IMR-90 (cell line): ENCODE results near the gene HHIPL1. TPM values are rescaled to one million over a fixed set of nuclear protein-coding genes. Genes with fewer than 3 reads are reported as not detected.
A peak's percentile ranks its signal among the peaks of the same experiment; 100 is the strongest.

Experiments used
- ATAC-seq: fragments of 200-7000 bp; cut with Tn5 transposase; 2 replicates; pipeline ENCODE4 v1.9.1; 2020; ENCODE audit warnings: low read depth, mild to moderate bottlenecking, moderate library complexity
- BruUV-seq: library from RNA; stranded (reverse); fragments of 400-500 nt; replicated peaks from 2 replicates; lab custom pipeline; 2021; lab: Mats Ljungman, UMichigan
- CTCF ChIA-PET: fragments of 300-600 bp; formaldehyde crosslinking; extraction: SDS; loops from one replicate; lab custom pipeline; 2021; ENCODE audit warnings: antibody characterized with exemption; lab: Yijun Ruan, JAX
- POLR2A ChIA-PET: fragments of 300-600 bp; sonication (Branson Sonifier 250); formaldehyde crosslinking; loops from one replicate; lab custom pipeline; 2022; ENCODE audit warnings: antibody characterized with exemption; ENCODE audit not compliant: unreplicated experiment; lab: Charles Lee
- DNase-seq: peaks from one replicate; pipeline ENCODE4 v3.0.0; 2013
- H2AFZ ChIP-seq: replicated peaks from 2 replicates; pipeline ENCODE3; 2013; ENCODE audit warnings: low read length, mild to moderate bottlenecking; ENCODE audit not compliant: poor library complexity
- H2AK5ac ChIP-seq: 2 replicates; pipeline ENCODE4 v1.6.1; 2013; ENCODE audit warnings: low read depth, low read length, inconsistent platforms
- H2AK9ac ChIP-seq: replicated peaks from 2 replicates; pipeline ENCODE3; 2013; ENCODE audit warnings: mild to moderate bottlenecking, low read depth, low read length, moderate library complexity; ENCODE audit not compliant: poor library complexity
- H2BK120ac ChIP-seq: 2 replicates; pipeline ENCODE4 v1.6.1; 2013; ENCODE audit warnings: low read depth, low read length, inconsistent platforms
- H2BK15ac ChIP-seq: 3 replicates; pipeline ENCODE4 v1.6.1; 2013; ENCODE audit warnings: low read depth, low read length, inconsistent platforms
- H2BK20ac ChIP-seq: 2 replicates; pipeline ENCODE4 v1.6.1; 2013; ENCODE audit warnings: low read depth, mild to moderate bottlenecking, inconsistent platforms, low read length, moderate library complexity
- H2BK5ac ChIP-seq: 2 replicates; pipeline ENCODE4 v1.6.1; 2013; ENCODE audit warnings: mild to moderate bottlenecking, low read depth, low read length, inconsistent platforms; ENCODE audit not compliant: poor library complexity, severe bottlenecking
- H3K14ac ChIP-seq: replicated peaks from 2 replicates; pipeline ENCODE4 v1.6.1; 2013; ENCODE audit warnings: low read depth, low read length, inconsistent platforms
- H3K18ac ChIP-seq: 2 replicates; pipeline ENCODE4 v1.6.1; 2013; ENCODE audit warnings: low read depth, low read length, control low read depth
- H3K23ac ChIP-seq: 2 replicates; pipeline ENCODE4 v1.6.1; 2013; ENCODE audit warnings: low read depth, low read length, inconsistent platforms
- H3K27ac ChIP-seq: 2 replicates; pipeline ENCODE4 v1.5.1; 2013; ENCODE audit warnings: mild to moderate bottlenecking, control low read depth, low read length; ENCODE audit not compliant: insufficient read depth
- H3K27me3 ChIP-seq: 2 replicates; pipeline ENCODE4 v1.6.1; 2013; ENCODE audit warnings: low read length; ENCODE audit not compliant: control insufficient read depth, insufficient read depth
- H3K36me3 ChIP-seq: 2 replicates; pipeline ENCODE4 v1.6.1; 2013; ENCODE audit warnings: low read length, mixed read lengths; ENCODE audit not compliant: control insufficient read depth, insufficient read depth
- H3K4ac ChIP-seq: 2 replicates; pipeline ENCODE4 v1.6.1; 2013; ENCODE audit warnings: low read depth, low read length, inconsistent platforms
- H3K4me1 ChIP-seq: 2 replicates; pipeline ENCODE4 v1.6.1; 2013; ENCODE audit warnings: low read length, mixed read lengths; ENCODE audit not compliant: control insufficient read depth, insufficient read depth
- H3K4me2 ChIP-seq: 2 replicates; pipeline ENCODE4 v1.6.1; 2013; ENCODE audit warnings: low read depth, mild to moderate bottlenecking, control low read depth, low read length, moderate library complexity
- H3K4me3 ChIP-seq: 2 replicates; pipeline ENCODE4 v1.5.1; 2013; ENCODE audit warnings: low read depth, mild to moderate bottlenecking, control low read depth, low read length, moderate library complexity; ENCODE audit not compliant: insufficient read depth
- H3K56ac ChIP-seq: 2 replicates; pipeline ENCODE4 v1.6.1; 2013; ENCODE audit warnings: low read length, inconsistent platforms; ENCODE audit not compliant: insufficient read depth; ENCODE audit errors: extremely low read depth
- H3K79me1 ChIP-seq, 2 experiments: 2 replicates each; pipeline ENCODE4 v1.6.1; 2013; ENCODE audit warnings: low read length in 2 of 2, inconsistent platforms in 1 of 2, low read depth in 1 of 2
- H3K9ac ChIP-seq: 2 replicates; pipeline ENCODE4 v1.6.1; 2013; ENCODE audit warnings: low read depth, low read length, control low read depth
- H3K9me1 ChIP-seq: 2 replicates; pipeline ENCODE4 v1.6.1; 2013; ENCODE audit warnings: low read length, inconsistent platforms; ENCODE audit not compliant: insufficient read depth
- H3K9me3 ChIP-seq: 2 replicates; pipeline ENCODE4 v1.6.1; 2013; ENCODE audit warnings: low read length; ENCODE audit not compliant: control insufficient read depth, insufficient read depth
- H4K20me1 ChIP-seq: 2 replicates; pipeline ENCODE4 v1.6.1; 2013; ENCODE audit warnings: low read length, inconsistent platforms; ENCODE audit not compliant: insufficient read depth
- H4K5ac ChIP-seq: 2 replicates; pipeline ENCODE4 v1.6.1; 2013; ENCODE audit warnings: mild to moderate bottlenecking, low read depth, low read length, control low read depth
- H4K8ac ChIP-seq, 2 experiments: 2 replicates each; pipeline ENCODE4 v1.6.1; 2013; ENCODE audit warnings: low read depth in 2 of 2, low read length in 2 of 2, control low read depth in 1 of 2, inconsistent platforms in 1 of 2
- H4K91ac ChIP-seq: 2 replicates; pipeline ENCODE4 v1.6.1; 2013; ENCODE audit warnings: low read depth, low read length, inconsistent platforms; ENCODE audit not compliant: insufficient read depth
- BHLHE40 ChIP-seq: fragments of 150-350 bp; IDR thresholded peaks from 2 replicates; pipeline ENCODE4 v1.6.1; 2016; ENCODE audit warnings: mild to moderate bottlenecking, low read depth, low read length
- CEBPB ChIP-seq: IDR thresholded peaks from 2 replicates; pipeline ENCODE4 v1.6.1; 2012; ENCODE audit warnings: low read depth, low read length, improper control_type of control experiment
- CHD1 ChIP-seq: IDR thresholded peaks from 2 replicates; pipeline ENCODE4 v1.6.1; 2012; ENCODE audit warnings: low read depth, low read length, improper control_type of control experiment
- MAFK ChIP-seq: IDR thresholded peaks from 2 replicates; pipeline ENCODE4 v1.6.1; 2012; ENCODE audit warnings: low read depth, low read length, improper control_type of control experiment
- NFE2L2 ChIP-seq: fragments of 150-350 bp; IDR thresholded peaks from 2 replicates; pipeline ENCODE4 v1.6.1; 2016; ENCODE audit warnings: low read depth, mild to moderate bottlenecking, low read length
- WGBS, 2 experiments: methylation state at CpG; one replicate each; pipeline versions ENCODE4 v1.1.5 to v1.1.7; 2013; ENCODE audit warnings: missing lambda C conversion rate in 2 of 2; ENCODE audit not compliant: insufficient read length in 1 of 2; ENCODE audit errors: extremely low coverage in 2 of 2; 5-methylcytosine and 5-hydroxymethylcytosine counted together
- dilution Hi-C: fragments of 300-500 bp; cut with HindIII; formaldehyde crosslinking; loops from one replicate; pipeline ENCODE4 v1.14.3; 2018; ENCODE audit warnings: low sequenced_read_pairs; ENCODE audit not compliant: unreplicated experiment
- in situ Hi-C: fragments of 300-500 bp; cut with MboI; formaldehyde crosslinking; loops from 3 replicates; pipeline ENCODE4 v1.14.3; 2019; ENCODE audit warnings: low sequenced_read_pairs, inconsistent platforms, mixed read lengths
- intact Hi-C: fragments of 100-400 bp; cut with micrococcal nuclease; formaldehyde crosslinking; loops from 2 replicates; pipeline ENCODE4 v1.10.0; 2022
- polyA plus RNA-seq, 3 experiments: library from polyadenylated mRNA; depleted of rRNA; stranded (reverse); fragments of >200 nt; gene quantifications; 2 replicates each; pipeline ENCODE4 v1.2.3, GENCODE V29; 2012; ENCODE audit warnings: low replicate concordance in 1 of 3
- total RNA-seq: library from RNA; depleted of rRNA; stranded (reverse); fragments of >200 nt; gene quantifications from 2 replicates; pipeline ENCODE4 v1.2.3, GENCODE V29; 2012
- TF ChIP-seq, protein P1 (sequence below): fragments of 150-350 bp; IDR thresholded peaks from 2 replicates; pipeline ENCODE4 v1.6.1; 2016; ENCODE audit warnings: low read depth, mild to moderate bottlenecking, low read length, moderate library complexity, borderline replicate concordance

The HHIPL1 gene
- total and polyA plus RNA-seq, 2 of the 4 experiments (the other 2 are of a cell fraction) = 0.65 to 0.72 TPM

DNA sequence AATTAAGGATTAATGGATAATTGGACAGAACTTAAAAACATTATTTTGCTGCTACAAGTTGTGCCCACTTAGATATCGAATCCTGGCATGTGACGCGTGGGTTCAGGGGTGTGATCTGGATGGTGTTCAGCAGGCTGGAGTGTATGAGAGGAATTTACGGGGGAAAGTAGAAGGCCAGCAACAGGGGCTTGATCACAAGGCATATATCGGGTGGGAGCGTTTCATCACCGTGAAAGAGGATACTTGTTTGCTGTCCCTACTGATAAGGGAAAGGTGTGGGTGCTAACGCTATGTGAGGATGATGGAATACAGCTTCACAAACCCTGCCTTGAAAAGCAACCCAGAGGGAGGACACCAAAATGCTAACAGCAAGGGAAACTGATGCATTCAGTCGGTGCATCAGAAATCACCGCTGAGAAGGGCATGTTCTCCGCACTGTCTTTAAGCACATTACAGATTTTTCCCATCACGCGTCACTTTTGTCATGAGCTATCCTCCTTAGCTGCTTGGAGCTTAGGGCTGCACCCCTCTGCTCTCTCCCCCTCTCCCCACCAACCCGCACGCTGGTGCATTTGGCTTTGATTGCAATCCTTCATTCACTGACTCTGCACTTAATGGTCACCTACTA is 13.4 kb downstream of the HHIPL1 start:
- WGBS, 2 experiments = 15% methylated on average over 8 of the region's 15 CpGs; no CpG with 5 or more reads in 1 of the 2 experiments
- H3K4me3 ChIP-seq = no peak overlapping the region
- H4K8ac ChIP-seq = no peak overlapping the region
- no peak overlapping the region for H2BK5ac ChIP-seq
- H3K56ac ChIP-seq = no peak overlapping the region
- ATAC-seq = 0 out of 2 replicates have a peak, but pooled peaks have one; percentile 8
- dilution Hi-C loops = no loop called here
- no peak overlapping the region for H3K18ac ChIP-seq
- H3K23ac ChIP-seq = peak overlapping the region; percentile 39; the same call in 1 of the 2 replicates
- no peak overlapping the region for H2BK20ac ChIP-seq
- no peak overlapping the region for H3K4ac ChIP-seq
- no TSS peak for BruUV-seq
- H3K9me3 ChIP-seq = no peaks in the 10 kb centered on the region
- peak; percentile 15 for DNase-seq
- no peaks in the 10 kb centered on the region for H3K79me1 ChIP-seq
- no peaks in the 10 kb centered on the region for H3K36me3 ChIP-seq
- no peak for TF ChIP-seq CHD1
- TF ChIP-seq CEBPB = peak; percentile 13; the same call in 1 of the 2 replicates
- TF ChIP-seq MAFK = no peak
- TF ChIP-seq NFE2L2 = no peak
- TF ChIP-seq, protein P1, sequence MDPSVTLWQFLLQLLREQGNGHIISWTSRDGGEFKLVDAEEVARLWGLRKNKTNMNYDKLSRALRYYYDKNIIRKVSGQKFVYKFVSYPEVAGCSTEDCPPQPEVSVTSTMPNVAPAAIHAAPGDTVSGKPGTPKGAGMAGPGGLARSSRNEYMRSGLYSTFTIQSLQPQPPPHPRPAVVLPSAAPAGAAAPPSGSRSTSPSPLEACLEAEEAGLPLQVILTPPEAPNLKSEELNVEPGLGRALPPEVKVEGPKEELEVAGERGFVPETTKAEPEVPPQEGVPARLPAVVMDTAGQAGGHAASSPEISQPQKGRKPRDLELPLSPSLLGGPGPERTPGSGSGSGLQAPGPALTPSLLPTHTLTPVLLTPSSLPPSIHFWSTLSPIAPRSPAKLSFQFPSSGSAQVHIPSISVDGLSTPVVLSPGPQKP = no peak
- peak; percentile 24; the same call in 1 of the 2 replicates for TF ChIP-seq BHLHE40
- H3K27me3 ChIP-seq = peaks cover 41% of the 10 kb centered on the region
- in situ Hi-C loops = no loop called here
- intact Hi-C loops = no loop called here
- CTCF ChIA-PET = interaction anchor here (1.1 kb wide), 1 partner anchor 241 kb away, joined by 4 read pairs; no protein-coding TSS in a partner anchor
- H2AFZ ChIP-seq = peak overlapping the region; percentile 28
- H2BK15ac ChIP-seq = no peak overlapping the region
- H3K4me2 ChIP-seq = peak overlapping the region; percentile 13; the same call in 1 of the 2 replicates
- H4K20me1 ChIP-seq = no peaks in the 10 kb centered on the region
- no peak overlapping the region for H3K14ac ChIP-seq
- H2AK5ac ChIP-seq = no peak overlapping the region
- POLR2A ChIA-PET = no interaction called here
- no peak overlapping the region for H2BK120ac ChIP-seq
- no peak overlapping the region for H2AK9ac ChIP-seq
- H3K4me1 ChIP-seq = peaks cover 3% of the 10 kb centered on the region; the same call in 1 of the 2 replicates
- no peak overlapping the region for H4K91ac ChIP-seq
- H3K9me1 ChIP-seq = peaks cover 10% of the 10 kb centered on the region; the same call in 1 of the 2 replicates
- H3K9ac ChIP-seq = no peak overlapping the region
- no peak overlapping the region for H4K5ac ChIP-seq
- no peak overlapping the region for H3K27ac ChIP-seq
